Natural killer cell (primary cell): ENCODE results near the gene FOXB1. TPM values are rescaled to one million over a fixed set of nuclear protein-coding genes. Genes with fewer than 3 reads are reported as not detected.

Experiments
- ATAC-seq, 3 donors: fragments of 150-1000 bp in 2 of 3; fragments of 200-7000 bp in 1 of 3; cut with Tn5 transposase; 1 replicate in 1 of 3; 2 replicates in 2 of 3; pipeline ENCODE4 v1.10.0; 2021; ENCODE audit warnings: mild to moderate bottlenecking in 2 of 3, moderate library complexity in 2 of 3
- DNase-seq, 2 donors: peaks; one replicate each; pipeline versions ENCODE4 v3.0.0 to v3.0.0-alpha.2; 2013 to 2021; ENCODE audit warnings: mixed read lengths in 1 of 2
- H3K27ac ChIP-seq: one replicate; pipeline ENCODE4 v1.5.1; 2013; ENCODE audit warnings: mild to moderate bottlenecking, low read length
- H3K27me3 ChIP-seq: one replicate; pipeline ENCODE4 v1.6.1; 2013; ENCODE audit warnings: low read length; ENCODE audit not compliant: control insufficient read depth, insufficient read depth
- H3K36me3 ChIP-seq: one replicate; pipeline ENCODE4 v1.6.1; 2013; ENCODE audit warnings: low read length; ENCODE audit not compliant: control insufficient read depth, insufficient read depth
- H3K4me1 ChIP-seq: one replicate; pipeline ENCODE4 v1.6.1; 2013; ENCODE audit warnings: low read length; ENCODE audit not compliant: control insufficient read depth, insufficient read depth
- H3K4me3 ChIP-seq: one replicate; pipeline ENCODE4 v1.5.1; 2013; ENCODE audit warnings: low read length
- H3K9me3 ChIP-seq: one replicate; pipeline ENCODE4 v1.6.1; 2013; ENCODE audit warnings: low read length; ENCODE audit not compliant: control insufficient read depth, insufficient read depth
- H3K27ac Mint-ChIP-seq, 2 donors: one replicate each; pipeline ENCODE4 v1.8.0; 2022; ENCODE audit warnings: mild to moderate bottlenecking in 2 of 2, mixed read lengths in 2 of 2, moderate library complexity in 1 of 2
- H3K27me3 Mint-ChIP-seq, 2 donors: one replicate each; pipeline ENCODE4 v1.8.0; 2022; ENCODE audit warnings: low read depth in 2 of 2, mixed read lengths in 2 of 2
- H3K36me3 Mint-ChIP-seq: one replicate; pipeline ENCODE4 v1.8.0; 2022; ENCODE audit warnings: mixed read lengths
- H3K4me1 Mint-ChIP-seq, 2 donors: one replicate each; pipeline ENCODE4 v1.8.0; 2022; ENCODE audit warnings: mixed read lengths in 2 of 2
- H3K4me3 Mint-ChIP-seq: one replicate; pipeline ENCODE4 v1.8.0; 2022; ENCODE audit warnings: mild to moderate bottlenecking, moderate library complexity, mixed read lengths
- H3K9me3 Mint-ChIP-seq, 2 donors: one replicate each; pipeline ENCODE4 v1.8.0; 2022; ENCODE audit warnings: mixed read lengths in 2 of 2
- CTCF ChIP-seq: fragments of 200-600 bp; IDR thresholded peaks from one replicate; pipeline ENCODE4 v1.8.0; 2022; ENCODE audit warnings: antibody characterized with exemption
- WGBS: methylation state at CpG from one replicate; pipeline ENCODE4 v1.1.7; 2013; ENCODE audit warnings: missing lambda C conversion rate; ENCODE audit not compliant: insufficient coverage; 5-methylcytosine and 5-hydroxymethylcytosine counted together
- intact Hi-C: fragments of 100-400 bp; cut with micrococcal nuclease; formaldehyde crosslinking; loops from one replicate; pipeline ENCODE4 v1.14.2; 2022
- total RNA-seq, 4 donors: library from RNA; stranded (reverse); fragments of 120-200 nt in 1 of 4; gene quantifications; one replicate each; pipeline versions ENCODE4 v1.2.3 to v1.2.4, GENCODE V29; 2013 to 2022

Gene FOXB1
- total RNA-seq, 3 donors from 2014 or later (not counting 1 experiment from before 2014, with no cell fraction given) = not detected

GRCh38 chr15:60044636-60045270 lies 40.6 kb downstream of the FOXB1 start:
- no peaks in the 10 kb centered on the region for H3K36me3 Mint-ChIP-seq
- H3K27ac Mint-ChIP-seq = no peak overlapping the region
- no peaks in the 10 kb centered on the region for H3K4me1 Mint-ChIP-seq
- Histone ChIP-seq H3K9me3 (no peaks in the 10 kb centered on the region), H3K4me1 (no peaks in the 10 kb centered on the region), H3K4me3 (no peak overlapping the region), H3K27me3 (peaks cover under 1% of the 10 kb centered on the region), H3K36me3 (no peaks in the 10 kb centered on the region), H3K27ac (no peak overlapping the region)
- ATAC-seq = no peak
- TF ChIP-seq CTCF = no peak
- peaks cover 0 to 4% of the 10 kb centered on the region in 2 donors for H3K9me3 Mint-ChIP-seq
- peaks cover 25 to 31% of the 10 kb centered on the region in 2 donors for H3K27me3 Mint-ChIP-seq
- intact Hi-C loops = no loop called here
- 51% methylated on average over 3 of the region's 5 CpGs for WGBS
- H3K4me3 Mint-ChIP-seq = no peak overlapping the region
- peak in 1 of 2 donors; percentile 44 for DNase-seq

- Histone ChIP-seq H3K36me3 (no peaks in the 10 kb centered on the region), H3K27ac (no peak overlapping the region), H3K4me3 (no peak overlapping the region), H3K27me3 (peaks cover 3% of the 10 kb centered on the region), H3K4me1 (no peaks in the 10 kb centered on the region), H3K9me3 (no peaks in the 10 kb centered on the region)
- ATAC-seq = no peak
- DNase-seq = no peak
- Mint-ChIP-seq H3K4me1 (no peaks in the 10 kb centered on the region), H3K4me3 (no peak overlapping the region), H3K27me3 (peaks cover 16 to 28% of the 10 kb centered on the region in 2 donors), H3K9me3 (peaks cover 2 to 13% of the 10 kb centered on the region in 2 donors), H3K36me3 (peaks cover 6% of the 10 kb centered on the region), H3K27ac (no peak overlapping the region)
- no peak for TF ChIP-seq CTCF
- intact Hi-C loops = no loop called here
- 100% methylated on average over 1 of the region's 1 CpG for WGBS
Measured at GRCh38 chr15:60047701-60048100, 43.6 kb downstream of the FOXB1 start.

GRCh38 chr15:60049948-60050347 lies 45.8 kb downstream of the FOXB1 start:
- intact Hi-C loops = no loop called here
- WGBS = no CpG with 5 or more reads among the region's 1 CpG
- TF ChIP-seq CTCF = no peak

DNA sequence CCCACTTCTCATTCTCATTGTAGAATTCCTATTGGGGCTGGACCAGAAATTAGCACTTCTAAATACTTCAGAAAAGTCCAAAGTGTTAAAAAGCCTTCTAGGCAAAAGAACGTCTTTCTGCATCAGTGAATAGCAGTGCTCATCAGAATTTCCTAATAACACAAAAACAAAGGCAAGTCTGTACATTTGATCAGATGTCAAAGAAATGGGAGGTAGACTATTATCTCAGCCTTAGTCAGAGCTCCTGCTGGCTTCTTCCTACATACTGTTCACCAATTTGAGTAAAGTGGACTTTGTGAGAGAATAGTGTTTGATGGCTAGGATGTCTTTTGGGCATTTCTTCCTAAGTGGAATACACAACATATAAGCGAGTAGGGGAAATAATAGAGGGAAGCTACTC lies 48.7 kb downstream of the FOXB1 start:
- no peak for TF ChIP-seq CTCF
- Mint-ChIP-seq H3K4me1 (no peaks in the 10 kb centered on the region), H3K36me3 (peaks cover 6% of the 10 kb centered on the region), H3K9me3 (peaks cover 2 to 13% of the 10 kb centered on the region in 2 donors), H3K27me3 (peaks cover 18 to 44% of the 10 kb centered on the region in 2 donors), H3K27ac (no peak overlapping the region), H3K4me3 (no peak overlapping the region)
- no peaks in the 10 kb centered on the region for H3K36me3 ChIP-seq
- H3K4me3 ChIP-seq = no peak overlapping the region
- no peaks in the 10 kb centered on the region for H3K4me1 ChIP-seq
- peaks cover 3% of the 10 kb centered on the region for H3K27me3 ChIP-seq
- no peak overlapping the region for H3K27ac ChIP-seq
- H3K9me3 ChIP-seq = no peaks in the 10 kb centered on the region
- intact Hi-C loops = no loop called here
- ATAC-seq = no peak
- no peak for DNase-seq
- 89% methylated on average over 2 of the region's 2 CpGs for WGBS

More at GRCh38 chr15:60049948-60050347, 45.8 kb downstream of the FOXB1 start:
- no peak for DNase-seq
- Mint-ChIP-seq H3K27ac (no peak overlapping the region), H3K36me3 (peaks cover 6% of the 10 kb centered on the region), H3K4me1 (no peaks in the 10 kb centered on the region), H3K4me3 (no peak overlapping the region), H3K27me3 (peaks cover 15 to 20% of the 10 kb centered on the region in 2 donors), H3K9me3 (peaks cover 2 to 13% of the 10 kb centered on the region in 2 donors)
- ATAC-seq = no peak
- Histone ChIP-seq H3K27ac (no peak overlapping the region), H3K4me3 (no peak overlapping the region), H3K36me3 (no peaks in the 10 kb centered on the region), H3K9me3 (no peaks in the 10 kb centered on the region), H3K27me3 (peaks cover 3% of the 10 kb centered on the region), H3K4me1 (no peaks in the 10 kb centered on the region)
